ENCODE data around the gene HS1BP3. TPM values are rescaled to one million over a fixed set of nuclear protein-coding genes. Genes with fewer than 3 reads are reported as not detected.
A peak's percentile ranks its signal among the peaks of the same experiment; 100 is the strongest.

The HS1BP3 gene
- total RNA-seq, 1 donor from 2014 or later: 23.8 TPM

DNA sequence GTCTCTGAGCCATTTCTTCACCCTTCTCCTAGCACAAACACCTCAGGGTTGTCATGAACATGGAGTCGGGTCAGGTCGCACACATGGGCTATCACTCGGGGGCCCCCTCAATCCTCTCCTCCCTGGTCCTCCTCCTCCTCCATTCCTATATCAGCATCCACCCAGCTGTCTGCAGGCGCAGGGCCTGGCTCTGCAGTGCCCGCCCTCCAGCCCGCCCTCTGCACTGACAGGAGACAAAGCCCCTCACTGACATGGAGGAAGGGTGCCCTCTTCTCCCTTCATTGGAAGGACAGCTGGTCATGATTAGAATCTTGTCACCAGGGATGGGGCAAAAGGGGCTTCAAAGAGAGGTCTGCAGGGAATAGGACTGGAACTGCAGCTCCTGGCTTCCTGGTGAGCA lies 21.7 kb downstream of the HS1BP3 start:
- H3K27me3 Mint-ChIP-seq (ENCODE audit: unreplicated experiment): peaks cover 11% of the 10 kb centered on the region
- no peaks in the 10 kb centered on the region for H3K36me3 Mint-ChIP-seq (ENCODE audit: unreplicated experiment)
- no peak overlapping the region for H3K27ac Mint-ChIP-seq (ENCODE audit: unreplicated experiment)
- TF ChIP-seq, protein P1, sequence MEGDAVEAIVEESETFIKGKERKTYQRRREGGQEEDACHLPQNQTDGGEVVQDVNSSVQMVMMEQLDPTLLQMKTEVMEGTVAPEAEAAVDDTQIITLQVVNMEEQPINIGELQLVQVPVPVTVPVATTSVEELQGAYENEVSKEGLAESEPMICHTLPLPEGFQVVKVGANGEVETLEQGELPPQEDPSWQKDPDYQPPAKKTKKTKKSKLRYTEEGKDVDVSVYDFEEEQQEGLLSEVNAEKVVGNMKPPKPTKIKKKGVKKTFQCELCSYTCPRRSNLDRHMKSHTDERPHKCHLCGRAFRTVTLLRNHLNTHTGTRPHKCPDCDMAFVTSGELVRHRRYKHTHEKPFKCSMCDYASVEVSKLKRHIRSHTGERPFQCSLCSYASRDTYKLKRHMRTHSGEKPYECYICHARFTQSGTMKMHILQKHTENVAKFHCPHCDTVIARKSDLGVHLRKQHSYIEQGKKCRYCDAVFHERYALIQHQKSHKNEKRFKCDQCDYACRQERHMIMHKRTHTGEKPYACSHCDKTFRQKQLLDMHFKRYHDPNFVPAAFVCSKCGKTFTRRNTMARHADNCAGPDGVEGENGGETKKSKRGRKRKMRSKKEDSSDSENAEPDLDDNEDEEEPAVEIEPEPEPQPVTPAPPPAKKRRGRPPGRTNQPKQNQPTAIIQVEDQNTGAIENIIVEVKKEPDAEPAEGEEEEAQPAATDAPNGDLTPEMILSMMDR (IDR thresholded peaks at IDR 0.05; ENCODE audit: partially characterized antibody, unreplicated experiment): no peak
- peaks cover 28% of the 10 kb centered on the region for H3K4me1 Mint-ChIP-seq (ENCODE audit: low read depth, unreplicated experiment)
- peaks cover 7% of the 10 kb centered on the region for H3K9me3 Mint-ChIP-seq (ENCODE audit: unreplicated experiment)
- no peak for DNase-seq
- no peak overlapping the region for H3K4me3 Mint-ChIP-seq (ENCODE audit: unreplicated experiment)

DNA sequence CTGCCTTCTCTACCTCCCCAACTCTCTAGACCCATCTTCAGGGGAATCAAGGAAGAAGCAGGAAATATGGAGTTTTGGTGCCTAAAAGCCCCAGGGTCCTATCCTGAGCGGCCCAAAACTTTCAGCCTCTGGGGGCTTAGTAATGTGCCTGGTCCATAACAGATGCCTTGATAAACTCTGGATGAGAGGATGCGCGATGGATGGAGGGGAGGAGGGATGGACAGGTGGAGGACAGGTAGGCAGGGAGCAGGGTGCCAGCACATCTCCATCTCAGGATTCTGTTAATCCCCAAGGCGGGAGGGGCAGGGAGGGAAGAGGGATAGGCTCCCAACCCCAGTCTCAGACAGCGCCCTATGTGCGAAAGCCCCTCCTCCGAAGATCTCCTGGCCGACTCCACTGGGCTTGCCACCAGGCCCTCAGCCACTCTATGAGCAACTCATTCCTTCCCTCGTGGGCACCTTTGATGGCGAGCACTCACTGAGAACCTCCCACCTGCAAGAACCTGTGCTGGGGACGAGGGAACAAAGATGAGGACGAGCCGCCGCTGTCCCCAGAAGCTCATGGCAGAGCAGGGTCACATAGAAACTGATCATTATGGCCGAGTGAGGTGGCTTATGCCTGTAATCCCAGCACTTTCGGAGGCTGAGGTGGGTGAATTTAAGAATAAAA lies 23.1 kb downstream of the HS1BP3 start:
- H3K4me3 Mint-ChIP-seq (ENCODE audit: unreplicated experiment): no peak overlapping the region
- H3K27ac Mint-ChIP-seq (ENCODE audit: unreplicated experiment): no peak overlapping the region
- peak; percentile 2 for DNase-seq
- peaks cover 13% of the 10 kb centered on the region for H3K27me3 Mint-ChIP-seq (ENCODE audit: unreplicated experiment)
- peaks cover 31% of the 10 kb centered on the region for H3K4me1 Mint-ChIP-seq (ENCODE audit: low read depth, unreplicated experiment)
- no peaks in the 10 kb centered on the region for H3K36me3 Mint-ChIP-seq (ENCODE audit: unreplicated experiment)
- TF ChIP-seq, protein P1 (IDR thresholded peaks at IDR 0.05; ENCODE audit: partially characterized antibody, unreplicated experiment): no peak
- peaks cover 8% of the 10 kb centered on the region for H3K9me3 Mint-ChIP-seq (ENCODE audit: unreplicated experiment)

DNA sequence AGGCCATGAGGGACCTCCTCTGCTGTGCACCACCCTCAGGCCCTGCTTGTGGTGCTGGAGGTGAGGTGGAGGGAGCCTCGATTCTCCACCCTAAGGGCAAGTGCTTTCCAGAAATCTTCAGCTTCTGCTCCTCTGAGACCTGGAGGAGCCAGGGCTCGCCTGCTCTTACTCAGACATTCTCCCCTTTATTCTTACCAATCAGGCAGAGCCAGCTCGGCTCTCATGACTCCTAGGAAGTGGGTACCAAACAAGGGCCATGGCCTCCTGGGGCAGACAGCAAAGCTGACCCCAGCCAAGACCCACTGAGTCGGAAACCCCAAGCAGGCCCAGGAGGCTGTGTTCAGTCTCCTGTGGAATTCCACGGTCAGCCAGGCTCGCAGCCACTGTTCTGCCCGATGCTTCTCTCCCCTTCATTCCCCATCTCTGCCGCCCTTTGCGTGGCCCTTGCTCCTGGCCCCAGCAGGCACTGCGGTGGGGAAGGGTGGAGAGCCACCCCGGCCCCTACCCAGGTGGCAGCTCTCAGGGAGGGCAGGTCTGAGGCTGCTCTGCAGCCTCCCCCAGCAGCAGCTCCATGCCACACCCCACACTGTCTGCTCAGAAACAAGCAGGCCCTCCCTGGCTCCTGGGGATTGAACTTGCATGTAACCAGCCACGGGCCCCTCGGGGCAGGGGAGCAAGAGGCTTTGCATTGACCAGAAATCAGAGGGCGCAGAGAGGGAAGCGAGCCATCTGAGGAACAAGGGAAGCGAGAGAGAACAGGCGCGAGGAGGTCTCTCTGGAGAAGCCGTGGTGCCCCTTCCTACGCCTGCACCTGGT lies 24.0 kb downstream of the HS1BP3 start:
- peak; percentile 24 for DNase-seq
- H3K9me3 Mint-ChIP-seq (ENCODE audit: unreplicated experiment): peaks cover 10% of the 10 kb centered on the region

DNA sequence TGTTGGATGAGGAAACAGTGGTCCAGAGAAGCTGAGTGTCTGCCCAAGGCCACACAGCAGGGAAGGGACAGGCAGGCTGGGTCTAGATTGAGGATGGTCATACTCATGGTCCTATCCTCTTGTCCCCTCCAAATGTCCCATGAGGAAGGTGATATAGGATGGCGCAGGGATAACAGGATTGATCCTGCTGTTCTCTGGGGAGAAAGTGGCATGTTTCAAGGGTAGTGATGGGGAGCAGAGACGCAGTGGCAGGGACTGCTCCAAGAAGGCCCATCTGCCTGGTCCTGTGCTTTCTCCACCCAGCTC lies 24.6 kb downstream of the HS1BP3 start:
- H3K4me3 Mint-ChIP-seq (ENCODE audit: unreplicated experiment): no peak overlapping the region
- no peak for DNase-seq
- H3K9me3 Mint-ChIP-seq (ENCODE audit: unreplicated experiment): peaks cover 10% of the 10 kb centered on the region
- peaks cover 34% of the 10 kb centered on the region for H3K4me1 Mint-ChIP-seq (ENCODE audit: low read depth, unreplicated experiment)
- no peak overlapping the region for H3K27ac Mint-ChIP-seq (ENCODE audit: unreplicated experiment)
- H3K36me3 Mint-ChIP-seq (ENCODE audit: unreplicated experiment): no peaks in the 10 kb centered on the region
- H3K27me3 Mint-ChIP-seq (ENCODE audit: unreplicated experiment): peaks cover 13% of the 10 kb centered on the region
- TF ChIP-seq, protein P1 (IDR thresholded peaks at IDR 0.05; ENCODE audit: partially characterized antibody, unreplicated experiment): no peak

More for the DNA sequence above, 24.0 kb downstream of the HS1BP3 start:
- peaks cover 13% of the 10 kb centered on the region for H3K27me3 Mint-ChIP-seq (ENCODE audit: unreplicated experiment)
- TF ChIP-seq, protein P1 (IDR thresholded peaks at IDR 0.05; ENCODE audit: partially characterized antibody, unreplicated experiment): no peak
- H3K4me3 Mint-ChIP-seq (ENCODE audit: unreplicated experiment): no peak overlapping the region
- peaks cover 34% of the 10 kb centered on the region for H3K4me1 Mint-ChIP-seq (ENCODE audit: low read depth, unreplicated experiment)
- H3K27ac Mint-ChIP-seq (ENCODE audit: unreplicated experiment): no peak overlapping the region
- no peaks in the 10 kb centered on the region for H3K36me3 Mint-ChIP-seq (ENCODE audit: unreplicated experiment)

All from glutamatergic neuron (in vitro differentiated cells).